ENCODE results near the gene HOXB8.

The HOXB8 gene

DNA sequence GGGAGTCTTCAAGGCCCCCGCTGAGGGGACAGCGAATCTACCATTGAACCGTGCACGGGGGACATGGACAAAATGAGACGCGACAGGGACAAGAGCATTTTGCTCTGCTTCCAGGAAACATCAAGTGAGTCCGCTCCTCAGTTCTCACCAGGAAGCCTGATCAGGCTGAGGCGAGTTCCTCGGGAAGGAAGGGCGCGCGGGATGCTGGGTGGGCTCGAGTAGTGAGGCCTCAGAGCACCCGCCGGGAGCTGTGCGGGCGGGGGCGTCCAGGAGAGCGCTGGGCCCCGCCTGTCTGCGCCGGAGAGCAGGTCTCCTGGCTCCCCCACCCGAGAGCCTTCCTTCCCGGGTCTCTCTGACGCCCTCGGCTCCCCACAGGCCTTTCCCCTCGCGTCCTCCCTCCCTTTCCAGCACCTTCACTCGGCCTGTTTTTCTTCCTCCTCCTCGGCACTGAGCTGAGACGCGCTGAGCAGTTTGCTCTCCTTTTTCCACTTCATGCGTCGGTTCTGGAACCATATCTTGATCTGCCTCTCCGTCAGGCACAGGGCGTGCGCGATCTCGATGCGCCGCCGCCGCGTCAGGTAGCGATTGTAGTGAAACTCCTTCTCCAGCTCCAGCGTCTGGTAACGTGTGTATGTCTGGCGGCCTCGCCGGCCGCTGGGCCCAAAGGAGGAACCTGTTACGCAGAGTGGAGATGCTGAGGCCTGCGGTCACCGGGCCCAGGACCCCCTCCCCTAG, 18.9 kb downstream of the HOXB8 start:
- DNase-seq, result no peak

GRCh38 chr17:48595278-48595999, 19.7 kb downstream of the HOXB8 start:
- DNase-seq, result no peak

GRCh38 chr17:48594538-48595277, 20.4 kb downstream of the HOXB8 start:
- DNase-seq, result peak; percentile 20

GRCh38 chr17:48593840-48594537, 21.1 kb downstream of the HOXB8 start:
- DNase-seq, result peak; percentile 88

- no peak for DNase-seq
Observed at GRCh38 chr17:48593126-48593829, 21.8 kb downstream of the HOXB8 start, which contains the start of gene HOXB5. HOXB5 (minus strand) TSS chr17:48593779; CDS start chr17:48593682, 97 bp downstream.

- DNase-seq, result no peak
Observed at GRCh38 chr17:48592577-48592976, 22.5 kb downstream of the HOXB8 start.

GRCh38 chr17:48592057-48592514, 23.0 kb downstream of the HOXB8 start:
- DNase-seq, result no peak

- no peak for DNase-seq
Observed at GRCh38 chr17:48591255-48592056, 23.6 kb downstream of the HOXB8 start.

DNA sequence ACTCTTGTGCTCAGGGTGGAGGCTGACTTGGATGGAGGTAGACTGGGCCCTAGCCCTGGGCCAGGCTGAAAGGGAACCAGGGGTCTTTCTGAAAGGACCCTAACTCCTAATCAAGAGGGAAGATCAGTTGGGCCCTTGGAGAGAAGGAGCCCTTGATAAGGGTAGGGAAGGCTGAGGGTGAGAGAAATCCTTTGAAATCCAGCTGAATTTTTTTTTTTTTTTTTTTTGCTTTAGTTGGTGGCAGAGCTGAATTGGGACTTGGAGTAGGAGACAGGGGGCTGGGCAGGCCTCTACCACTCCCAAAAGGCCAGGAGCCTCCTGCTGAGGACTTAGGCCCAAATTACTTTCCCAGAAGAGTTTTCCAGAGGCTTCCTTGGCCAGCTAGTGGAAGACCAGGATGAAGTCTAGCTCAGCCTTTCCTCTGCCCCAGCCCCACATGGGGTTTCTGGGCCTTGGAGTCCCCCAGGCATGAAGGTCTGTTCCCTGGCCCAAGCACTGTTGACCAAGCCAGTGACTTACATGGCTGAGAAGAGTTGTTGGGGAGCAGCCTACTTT, 24.4 kb downstream of the HOXB8 start:
- no peak for DNase-seq

DNA sequence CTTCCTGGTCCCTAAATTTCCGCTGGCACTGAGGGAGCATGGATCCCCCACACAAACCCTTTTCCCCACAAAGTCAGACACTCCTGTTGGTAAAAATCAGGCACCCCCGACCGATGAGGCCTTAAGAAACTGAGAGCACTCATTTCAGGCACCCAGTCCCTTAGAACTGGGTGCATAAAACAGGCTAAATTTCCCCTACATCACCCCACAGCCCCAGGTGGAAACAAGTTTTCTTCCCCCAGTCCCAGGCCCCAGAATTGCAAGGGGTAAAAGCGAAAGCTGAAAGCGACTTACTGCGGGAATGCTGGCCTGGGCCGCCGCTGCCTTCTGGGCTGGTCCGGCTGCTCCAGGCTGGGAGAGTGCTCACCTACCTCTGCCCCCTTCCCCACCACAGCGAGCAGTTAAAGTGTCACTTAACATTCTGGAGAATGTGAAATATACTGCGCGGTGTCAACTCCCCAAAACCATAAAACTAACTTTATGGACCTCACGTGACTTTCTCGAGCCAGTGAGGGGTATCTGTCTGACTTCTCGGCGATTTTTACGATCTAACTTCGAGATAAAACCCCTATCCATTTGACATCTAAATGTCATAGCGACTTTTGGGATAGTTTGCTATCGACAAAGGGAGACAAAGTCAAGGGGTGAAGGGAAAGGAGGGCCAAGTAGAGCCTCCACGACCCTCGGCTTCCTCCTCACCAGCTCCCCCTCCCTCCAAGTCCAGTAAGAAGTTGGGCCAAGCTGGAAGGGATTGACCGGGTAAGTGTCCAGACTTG, 25.1 kb downstream of the HOXB8 start, which contains the start of gene HOXB3:
HOXB3 (minus strand) TSS at position 411 of the 776 bp plus-strand sequence. CDS start 37,767 bp downstream, outside the sequence.
- no peak for DNase-seq

DNA sequence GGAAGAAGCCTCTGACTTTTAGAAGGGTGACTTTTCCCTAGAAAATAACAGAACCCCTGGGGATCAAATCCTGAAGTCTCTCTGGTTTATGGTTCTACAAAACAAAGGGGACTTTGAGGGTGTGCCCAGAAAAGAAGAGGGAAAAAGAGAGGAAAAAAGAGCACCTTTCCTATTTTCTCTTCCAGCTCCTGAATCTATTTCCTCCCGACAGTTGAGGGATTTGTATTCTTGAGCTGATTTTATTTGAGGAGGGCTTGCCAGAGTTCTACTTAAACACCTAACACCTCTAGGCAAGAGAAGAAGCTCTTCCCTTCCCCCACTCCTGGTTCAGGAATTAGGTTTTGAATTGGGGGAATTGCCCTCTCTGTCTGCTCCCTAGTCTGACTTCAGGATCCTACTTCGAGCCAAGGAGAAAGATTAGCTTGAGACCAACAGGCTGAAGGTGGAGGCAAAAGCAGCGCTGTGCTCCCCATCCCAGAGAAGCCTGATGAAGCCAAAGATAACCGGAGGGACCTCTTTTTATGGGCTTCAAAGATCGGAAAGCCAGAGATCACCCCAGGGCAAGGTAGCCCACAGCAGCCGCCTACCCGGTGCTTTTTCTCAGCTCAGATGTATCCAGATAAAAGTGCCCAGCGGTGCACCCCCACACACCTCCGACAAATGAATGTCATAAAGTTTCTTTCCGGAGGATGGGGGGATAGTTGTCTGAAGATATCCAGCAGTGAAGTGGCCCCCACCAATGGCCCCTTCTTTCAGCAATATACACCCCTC, 25.8 kb downstream of the HOXB8 start:
- DNase-seq, result no peak

DNA sequence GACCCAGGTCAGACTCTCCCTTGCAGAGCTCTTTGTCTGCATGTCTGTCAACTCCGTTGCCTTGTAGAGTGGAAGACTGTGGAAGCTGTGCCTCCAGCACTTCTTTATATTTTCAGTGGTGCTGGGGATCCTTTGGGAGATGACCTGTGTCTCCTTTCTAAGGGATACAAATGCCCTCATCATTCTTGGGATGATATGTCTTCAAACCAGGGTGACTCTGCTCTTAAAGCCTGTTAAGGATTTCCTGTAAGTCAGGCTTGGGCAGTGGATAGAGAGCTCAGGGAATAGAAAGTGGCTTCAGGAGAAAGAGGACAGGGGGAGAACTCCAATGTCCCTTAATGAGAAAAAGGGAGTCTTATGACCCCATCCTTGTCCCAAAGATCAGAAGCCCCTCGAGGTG, 26.6 kb downstream of the HOXB8 start:
- DNase-seq, result no peak

DNA sequence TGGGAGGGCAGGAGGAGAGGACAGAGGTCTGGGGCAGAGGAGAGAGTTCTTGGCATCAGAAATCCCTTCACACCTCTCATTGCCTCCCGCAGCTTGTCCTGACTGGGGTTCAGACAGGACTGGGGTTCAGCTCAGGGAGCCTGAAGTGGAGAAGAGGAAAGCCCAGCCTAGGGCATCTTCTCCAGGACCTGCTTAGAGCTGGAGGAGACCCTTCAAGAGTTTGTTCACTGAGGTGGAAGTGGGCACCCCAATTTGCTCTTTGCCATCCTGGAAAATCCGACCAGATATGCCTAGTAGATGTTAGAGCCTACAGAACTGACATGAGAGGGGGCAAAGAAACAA, 27.0 kb downstream of the HOXB8 start:
- no peak for DNase-seq

- DNase-seq, result no peak
Observed at GRCh38 chr17:48587276-48588073, 27.6 kb downstream of the HOXB8 start.

DNA sequence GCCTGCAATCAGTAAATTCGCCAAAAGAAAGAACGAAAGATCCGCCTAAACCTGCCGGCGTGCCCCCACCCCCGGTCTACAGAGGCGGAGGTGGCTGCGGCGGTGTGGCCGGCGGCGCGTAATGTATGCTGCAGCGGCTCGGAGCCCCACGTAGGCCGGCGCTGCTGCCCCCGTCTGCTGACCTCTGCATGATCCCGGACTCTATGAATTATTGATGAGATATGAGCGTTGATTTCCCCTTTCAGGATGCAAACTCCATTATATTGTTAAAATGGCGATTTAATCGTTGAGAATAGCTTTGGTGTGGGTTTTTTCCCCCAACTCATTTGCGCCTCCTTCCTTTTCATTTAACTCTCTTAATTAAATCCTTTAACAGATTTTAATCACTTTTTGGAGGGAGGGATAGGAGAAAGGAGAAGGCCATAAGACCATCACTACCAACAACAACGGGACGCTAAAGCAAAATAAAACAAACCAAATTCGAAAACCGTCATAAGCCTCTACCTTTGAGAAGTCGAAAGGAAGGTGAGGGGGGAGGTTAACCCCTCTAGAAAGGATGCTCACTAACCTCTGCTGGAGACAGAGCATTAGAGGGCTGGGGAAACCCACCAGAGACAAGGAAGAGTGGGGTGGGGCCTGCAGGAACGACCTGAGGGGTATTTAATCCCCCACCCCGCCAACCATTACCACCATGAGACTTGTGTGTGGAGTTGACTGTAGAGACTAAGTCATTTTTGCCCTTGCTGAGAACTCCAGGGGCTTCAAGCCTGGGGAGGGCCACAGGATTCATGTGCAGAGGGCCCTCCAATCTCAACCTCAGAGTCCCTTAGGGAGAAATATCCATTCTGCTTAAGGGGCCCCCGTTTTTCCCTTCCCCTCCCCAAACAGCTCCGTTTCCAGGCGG, 28.5 kb downstream of the HOXB8 start:
- no peak for DNase-seq

GRCh38 chr17:48584223-48584741, 30.8 kb downstream of the HOXB8 start:
- DNase-seq, result no peak

DNA sequence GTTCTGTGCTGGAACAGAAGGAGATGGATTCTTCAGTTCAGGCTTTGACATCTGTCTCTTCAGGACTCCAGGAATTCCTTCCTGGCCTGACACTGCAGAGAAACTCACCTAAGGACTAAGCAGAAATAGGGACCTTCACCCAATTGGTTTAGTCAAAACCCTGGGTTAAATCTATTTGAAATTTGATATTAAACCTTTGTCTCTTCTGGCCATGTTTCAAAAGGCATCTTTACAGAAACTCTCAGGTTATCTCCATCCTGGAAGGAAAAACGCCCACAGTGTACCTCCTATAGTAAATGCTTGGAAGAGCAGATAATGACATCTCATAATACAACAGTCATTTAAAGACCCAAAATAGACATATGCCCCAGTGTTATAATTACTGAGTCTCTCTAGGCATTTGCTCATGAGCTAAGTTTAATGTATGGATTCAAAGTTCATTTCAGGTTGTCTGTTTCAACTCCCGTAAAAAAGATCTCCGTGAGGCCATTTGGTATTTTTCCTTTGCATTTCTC, 31.3 kb downstream of the HOXB8 start:
- DNase-seq, result no peak

Measured in right hindlimb (tissue), 1 donor.